Measurements from ENCODE around the gene HIP1.
"Not testable (repeated sequence)": the region's sequence is repeated elsewhere in the genome, so short reads cannot be mapped to it uniquely, and the experiment has no call there.

HIP1 gene

DNA sequence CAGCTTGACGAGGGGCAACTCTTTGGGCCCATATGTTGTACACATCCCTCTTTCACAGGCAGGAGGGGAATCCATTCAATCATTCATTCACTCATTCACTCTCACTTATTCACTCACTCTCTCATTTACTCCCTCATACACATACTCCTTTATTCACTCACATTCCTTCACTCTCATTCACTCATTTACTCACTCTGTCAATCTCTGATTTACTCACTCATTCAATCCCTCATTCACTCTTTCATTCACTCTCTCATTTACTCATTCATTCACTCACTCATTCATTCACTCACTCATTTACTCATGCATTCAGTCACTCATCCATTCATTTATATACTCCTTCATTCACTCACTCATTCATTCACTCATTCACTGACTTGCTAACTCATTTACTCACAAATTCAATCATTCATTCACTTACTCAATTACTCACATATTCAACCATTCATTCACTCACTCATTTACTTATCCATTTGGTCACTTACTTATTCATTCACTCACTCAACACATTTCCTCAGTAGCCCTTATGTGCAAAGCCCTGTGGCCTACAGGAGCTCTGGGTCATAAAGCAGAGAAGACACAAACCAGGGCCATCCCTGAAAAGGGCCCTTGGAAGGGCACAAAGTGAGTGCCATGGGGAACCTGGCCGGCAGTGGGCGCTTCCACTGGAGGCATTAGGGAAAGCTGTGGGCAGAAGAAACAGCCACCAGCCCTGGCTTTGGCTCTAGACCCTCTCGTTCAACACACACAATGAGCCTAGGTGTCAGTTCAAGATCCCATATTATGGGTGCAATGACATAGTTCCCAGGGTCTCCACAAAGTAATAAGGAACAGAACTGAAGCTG is 26.0 kb downstream of the HIP1 start:
- no peak for DNase-seq

DNA sequence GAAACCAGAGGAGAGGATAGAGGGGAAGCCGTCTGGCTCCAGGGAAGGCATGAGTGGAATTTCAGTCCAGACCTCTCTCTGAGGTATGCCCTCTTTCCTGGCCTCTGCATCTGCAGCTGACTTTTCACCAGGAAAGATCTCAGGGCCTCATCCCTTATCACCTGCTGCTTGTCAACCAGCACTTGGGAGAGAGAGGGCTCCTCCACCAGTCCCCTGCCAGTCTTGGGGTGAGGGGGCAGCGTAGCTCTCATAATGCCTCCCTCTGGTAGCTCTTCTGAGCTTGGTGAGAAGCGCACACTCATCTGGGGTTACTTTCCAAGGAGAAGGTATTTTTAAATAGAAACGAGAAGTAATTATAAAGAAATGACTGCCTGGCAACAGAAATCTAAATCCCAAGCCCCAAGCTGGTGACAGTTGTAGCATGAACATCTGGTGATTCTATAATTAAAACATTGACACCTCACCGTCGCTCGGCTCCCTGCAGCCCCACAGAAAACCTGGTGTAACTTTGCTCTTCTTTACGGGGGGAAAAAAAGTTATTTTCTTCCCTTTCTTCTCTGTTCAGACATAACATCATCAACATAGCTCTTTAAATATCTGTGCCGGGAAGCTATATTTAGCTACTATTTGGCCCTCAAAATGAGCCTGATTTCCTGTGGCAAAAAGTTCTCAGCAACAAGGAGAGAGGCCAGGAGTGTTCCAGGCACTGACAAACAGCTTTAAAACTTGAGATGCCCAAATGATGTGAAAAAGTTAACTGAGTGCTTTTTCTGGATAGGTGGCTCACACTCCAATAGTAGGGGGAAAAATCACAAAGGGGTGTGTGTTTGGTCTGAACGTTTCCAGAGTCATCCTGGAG is 26.9 kb downstream of the HIP1 start:
- DNase-seq = no peak

- DNase-seq = no peak
These were observed 27.7 kb downstream of the HIP1 start for GRCh38 chr7:75711076-75711475.

- no peak for DNase-seq
These were observed 33.8 kb downstream of the HIP1 start for GRCh38 chr7:75704928-75705327.

DNA sequence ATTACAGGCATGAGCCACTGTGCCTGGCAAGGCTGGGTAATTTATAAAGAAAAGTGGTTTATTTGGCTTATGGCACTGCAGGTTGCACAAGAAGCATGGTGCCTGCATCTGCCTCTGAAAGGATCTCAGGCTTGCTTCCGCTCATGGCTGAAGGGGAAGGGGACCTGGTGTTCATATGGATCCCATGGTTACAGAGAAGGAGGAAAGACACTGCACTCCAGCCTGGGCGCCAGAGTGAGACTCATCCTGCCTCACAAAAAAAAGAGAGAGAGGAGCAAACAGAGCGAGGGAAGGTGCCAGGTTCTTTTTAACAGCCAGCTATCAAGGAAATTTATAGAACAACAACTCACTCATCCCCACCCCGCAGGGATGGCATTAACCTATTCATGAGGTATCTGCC is 36.2 kb downstream of the HIP1 start:
- no peak for DNase-seq

- DNase-seq = no peak
These were observed 38.7 kb downstream of the HIP1 start for GRCh38 chr7:75699993-75700392.

DNA sequence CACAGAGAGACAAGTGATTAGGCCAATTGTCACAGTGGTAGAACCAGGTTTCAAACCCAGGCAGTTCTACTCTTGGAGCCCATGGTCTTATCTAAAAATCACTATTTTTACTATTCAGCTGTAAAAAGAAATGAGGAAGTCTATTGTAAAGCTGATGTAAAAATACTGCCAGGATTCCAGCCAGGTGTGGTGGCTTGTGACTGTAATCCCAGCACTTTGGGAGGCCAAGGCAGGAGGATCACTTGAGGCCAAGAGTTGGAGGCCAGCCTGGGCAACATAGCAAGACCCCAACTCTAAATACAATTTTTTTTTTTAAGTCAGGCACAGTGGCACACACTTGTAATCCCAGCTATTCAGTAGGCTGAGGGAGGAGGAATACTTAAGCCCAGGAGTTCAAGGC is 40.4 kb downstream of the HIP1 start:
- DNase-seq = no peak

DNA sequence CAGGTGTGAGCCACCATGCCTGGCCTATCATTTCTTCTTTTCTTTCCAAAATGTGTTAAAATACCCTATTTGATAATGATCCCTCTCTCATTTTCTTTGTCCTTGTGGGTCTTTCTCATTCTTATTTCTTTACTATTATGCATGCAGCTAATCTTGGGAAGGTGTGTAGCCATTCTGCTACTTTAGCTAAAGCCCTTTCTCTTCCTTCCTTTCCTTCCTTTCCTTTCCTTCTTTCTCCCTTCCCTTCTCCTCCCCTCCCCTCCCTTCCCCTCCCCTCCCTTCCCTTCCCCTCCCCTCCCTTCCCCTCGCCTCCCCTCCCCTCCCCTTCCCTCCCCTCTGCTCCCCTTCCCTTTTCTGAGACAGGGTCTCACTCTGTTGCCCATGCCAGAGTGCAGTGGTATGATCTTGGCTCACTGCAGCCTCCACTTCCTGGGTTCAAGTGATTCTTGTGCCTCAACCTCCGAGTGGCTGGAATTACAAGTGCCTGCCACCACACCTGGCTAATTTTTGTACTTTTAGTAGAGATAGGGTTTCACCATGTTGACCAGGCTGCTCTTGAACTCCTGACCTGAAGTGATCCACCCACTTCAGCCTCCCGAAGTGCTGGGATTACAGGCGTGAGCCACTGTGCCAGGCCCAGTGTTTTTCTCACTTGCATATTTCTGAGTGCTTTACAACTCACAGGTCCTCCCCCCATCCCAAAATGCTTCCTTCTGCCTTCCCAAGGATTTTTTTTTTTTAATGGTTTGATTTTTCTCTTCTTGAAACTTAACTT is 42.3 kb downstream of the HIP1 start:
- no peak for DNase-seq

DNA sequence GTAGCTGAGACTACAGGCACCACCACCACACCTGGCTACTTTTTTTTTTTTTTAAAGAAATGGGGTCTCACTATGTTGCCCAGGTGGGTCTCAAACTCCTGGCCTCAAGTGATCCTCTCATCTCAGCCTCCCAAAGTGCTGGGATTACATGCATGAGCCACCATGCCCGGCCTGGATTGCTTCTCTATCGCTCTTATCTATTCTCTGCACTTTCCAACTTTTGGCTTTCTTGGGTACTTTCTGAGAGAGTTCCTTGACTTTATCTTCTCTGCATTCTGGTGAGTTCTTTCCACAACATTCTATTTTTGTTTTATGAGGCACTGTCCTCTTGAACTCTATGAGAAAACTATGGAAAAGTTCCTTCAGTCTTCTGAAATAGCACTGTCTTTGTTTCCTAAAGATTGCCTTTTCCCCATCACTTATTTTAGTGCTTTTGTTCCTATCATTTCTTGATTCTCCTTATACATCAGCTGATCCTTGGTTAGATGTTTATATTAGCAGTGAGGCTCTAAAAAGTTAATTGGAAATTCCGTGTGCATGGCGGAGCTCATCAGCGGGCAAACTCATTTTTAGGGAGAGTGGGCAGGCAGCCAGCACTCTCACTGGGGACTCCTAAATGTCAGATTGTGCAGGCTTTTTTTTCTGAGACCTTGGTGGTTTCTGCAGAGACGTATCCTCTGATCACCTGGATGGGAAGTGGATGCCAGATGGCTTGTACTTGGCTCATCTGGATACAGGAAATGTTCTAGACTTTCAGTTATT is 43.9 kb downstream of the HIP1 start:
- no peak for DNase-seq

GRCh38 chr7:75693668-75694067 is 45.1 kb downstream of the HIP1 start:
- not testable (repeated sequence) for DNase-seq

DNA sequence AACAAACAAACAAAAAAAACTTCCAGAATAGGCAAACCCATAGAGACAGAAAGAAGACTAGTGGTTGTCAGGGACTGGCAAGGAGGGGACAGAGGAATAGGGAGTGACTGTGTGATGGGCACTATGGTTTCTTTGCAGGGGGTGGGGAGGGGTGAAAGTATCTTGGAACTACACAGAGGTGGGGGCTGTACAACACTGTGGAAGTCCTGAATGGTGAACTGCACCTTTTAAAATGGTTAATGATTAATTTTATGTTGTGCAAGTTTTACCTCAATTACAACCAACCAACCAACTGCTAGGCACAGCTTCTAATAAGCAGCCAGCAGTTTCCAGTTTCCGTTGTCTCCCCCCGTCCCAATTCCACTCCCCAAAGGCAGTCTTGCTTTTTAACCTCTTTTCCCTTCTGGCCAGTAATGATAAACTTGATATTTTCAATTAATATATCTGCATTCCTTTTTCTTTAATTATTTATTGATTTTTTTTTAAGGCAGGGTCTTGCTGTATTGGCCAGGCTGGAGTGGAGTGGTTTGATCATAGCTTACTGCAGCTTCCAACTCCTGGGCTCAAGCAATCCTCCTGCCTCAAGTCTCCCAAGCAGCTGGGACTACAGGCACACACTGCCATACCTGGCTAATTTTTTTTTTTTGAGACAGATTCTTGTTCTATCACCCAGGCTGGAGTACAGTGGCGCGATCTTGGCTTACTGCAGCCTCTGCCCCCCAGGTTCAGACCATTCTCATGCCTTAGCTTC is 46.8 kb downstream of the HIP1 start:
- no peak for DNase-seq

GRCh38 chr7:75690121-75690523 is 48.6 kb downstream of the HIP1 start:
- no peak for DNase-seq

GRCh38 chr7:75689246-75690099 is 49.3 kb downstream of the HIP1 start:
- DNase-seq = peak in 1 of 14 donors; percentile 5

DNA sequence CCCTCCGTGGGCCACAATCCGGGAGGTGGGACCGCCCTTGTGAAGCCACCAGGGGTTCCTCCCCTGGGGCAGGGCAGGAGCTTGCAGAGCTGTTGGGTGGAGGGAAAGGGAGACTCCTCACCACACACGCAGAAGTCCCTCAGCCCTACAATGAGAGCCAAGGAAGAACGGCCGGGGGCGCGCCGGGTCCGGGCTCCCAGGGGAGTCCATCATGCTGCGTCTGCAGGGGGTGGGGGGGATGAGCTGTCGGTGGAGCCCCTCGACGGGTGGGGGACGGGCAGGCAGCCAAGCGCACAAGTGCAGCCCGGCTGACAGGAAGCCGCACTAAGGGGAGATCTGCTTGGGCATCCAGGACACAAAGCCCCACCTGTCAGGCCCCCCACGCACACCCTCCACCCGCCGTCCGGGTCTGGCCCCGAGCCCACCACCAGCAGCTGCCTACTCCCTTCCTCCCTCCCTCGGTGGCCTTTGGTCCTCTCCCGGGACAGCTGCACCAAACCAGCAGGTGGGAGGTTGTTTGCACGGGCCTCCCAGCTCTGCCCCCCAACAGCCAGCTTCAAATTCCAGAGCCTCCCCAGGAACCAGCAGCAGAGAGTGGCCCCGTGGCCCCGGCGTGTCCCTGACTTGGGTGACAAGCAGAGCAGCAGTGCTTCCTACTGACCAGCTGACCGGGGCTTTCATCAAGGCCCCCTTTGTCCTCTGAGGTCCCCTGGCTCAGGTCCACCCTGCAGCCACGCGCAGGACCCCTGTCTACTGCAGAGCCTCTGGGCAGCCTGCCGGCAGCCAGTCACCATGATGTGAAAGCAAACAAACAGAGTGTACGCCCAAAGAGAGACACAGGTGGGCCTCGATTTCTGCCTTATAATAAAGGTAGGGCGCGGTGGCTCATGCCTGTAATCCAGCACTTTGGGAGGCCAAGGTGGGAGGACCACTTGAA is 50.3 kb downstream of the HIP1 start:
- peak in 13 of 14 donors; percentile 32 to 91 (median 82) for DNase-seq

GRCh38 chr7:75687246-75688088 is 51.3 kb downstream of the HIP1 start:
- DNase-seq = peak in 4 of 14 donors; percentile 2 to 57 (median 24)

- DNase-seq = no peak
These were observed 52.2 kb downstream of the HIP1 start for GRCh38 chr7:75686551-75686950.

DNA sequence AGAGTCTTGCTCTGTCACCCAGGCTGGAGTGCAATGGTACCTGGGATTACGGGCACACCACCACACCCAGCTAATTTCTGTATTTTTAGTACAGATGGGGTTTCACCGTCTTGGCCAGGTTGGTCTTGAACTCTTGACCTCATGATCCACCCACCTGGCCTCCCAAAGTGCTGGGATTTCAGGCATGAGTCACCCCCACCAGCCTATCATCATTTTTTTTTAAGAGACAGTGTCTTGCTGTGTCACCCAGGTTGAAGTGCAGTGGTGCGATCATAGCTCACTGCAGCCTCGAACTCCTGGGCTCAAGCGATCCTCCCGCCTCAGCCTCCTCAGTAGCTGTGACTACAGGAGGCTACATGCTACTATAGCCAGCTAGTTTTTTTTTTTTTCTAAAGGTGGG is 56.7 kb downstream of the HIP1 start:
- not testable (repeated sequence) for DNase-seq

DNA sequence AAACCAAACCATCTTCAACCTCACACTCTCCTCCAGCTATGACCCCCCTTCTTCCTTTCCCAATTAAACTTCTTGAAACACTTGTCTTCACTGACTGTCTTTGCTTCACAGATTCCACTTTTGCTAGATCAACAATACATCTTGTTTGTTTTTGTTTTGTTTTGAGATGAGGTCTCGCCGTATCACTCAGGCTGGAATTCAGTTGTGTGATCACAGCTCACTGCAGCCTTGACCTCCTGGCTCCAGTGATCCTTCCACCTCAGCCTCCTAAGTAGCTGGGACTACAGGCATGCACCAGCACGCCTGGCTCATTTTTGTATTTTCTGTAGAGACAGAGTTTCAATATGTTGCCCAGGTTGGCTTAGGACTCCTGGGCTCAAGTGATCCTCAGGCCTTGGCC is 59.7 kb downstream of the HIP1 start:
- DNase-seq = no peak

Measured in C1 segment of cervical spinal cord (tissue), 14 donors.